SK-N-DZ (cell line): ENCODE results near the gene AP1S3.

Experiments
- DNase-seq: peaks from one replicate; pipeline ENCODE4 v3.0.0-alpha.2; 2015; ENCODE audit warnings: low spot score

Gene AP1S3

GRCh38 chr2:223724861-223725260 lies 112.5 kb downstream of the AP1S3 start:
- no peak for DNase-seq

DNA sequence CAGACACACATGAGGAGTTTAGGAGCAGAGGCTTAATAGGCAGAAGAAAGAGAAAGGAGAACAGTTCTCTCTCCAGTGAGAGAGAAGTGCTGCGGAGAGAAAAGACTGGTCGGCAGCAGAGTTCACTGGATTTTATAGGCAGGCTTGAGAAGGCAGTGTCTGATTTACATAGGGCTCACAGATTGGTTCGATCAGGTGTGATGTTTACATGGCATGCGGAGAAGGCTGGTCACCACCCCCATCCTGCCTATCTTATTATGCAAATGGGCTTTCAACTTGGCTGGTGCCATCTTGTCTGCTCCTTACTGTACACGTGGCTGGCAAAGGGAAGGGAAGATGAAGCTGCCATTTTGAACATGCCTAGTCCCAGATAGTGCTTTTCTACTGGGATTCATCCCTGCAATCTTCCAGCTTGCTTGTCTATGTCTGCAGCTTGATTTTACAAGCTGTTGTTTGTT lies 113.4 kb downstream of the AP1S3 start:
- peak; percentile 64 for DNase-seq

DNA sequence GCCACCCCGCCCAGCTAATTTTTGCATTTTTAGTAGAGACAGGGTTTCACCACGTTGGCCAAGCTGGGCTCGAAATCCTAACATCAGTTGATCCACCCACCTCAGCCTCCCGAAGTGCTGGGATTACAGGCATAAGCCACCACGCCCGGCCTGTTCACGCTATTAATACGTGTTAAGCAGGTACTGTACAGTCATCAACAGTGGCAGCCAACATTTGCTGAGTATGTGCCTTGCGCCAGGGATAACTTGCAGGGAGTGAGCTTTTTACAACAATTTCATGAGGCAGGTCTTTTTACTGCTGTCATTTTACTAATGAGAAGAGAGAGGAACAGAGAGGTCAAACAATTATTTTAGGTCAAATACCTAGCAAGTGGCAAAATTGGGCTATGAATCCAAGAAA lies 115.2 kb downstream of the AP1S3 start:
- DNase-seq: no peak

DNA sequence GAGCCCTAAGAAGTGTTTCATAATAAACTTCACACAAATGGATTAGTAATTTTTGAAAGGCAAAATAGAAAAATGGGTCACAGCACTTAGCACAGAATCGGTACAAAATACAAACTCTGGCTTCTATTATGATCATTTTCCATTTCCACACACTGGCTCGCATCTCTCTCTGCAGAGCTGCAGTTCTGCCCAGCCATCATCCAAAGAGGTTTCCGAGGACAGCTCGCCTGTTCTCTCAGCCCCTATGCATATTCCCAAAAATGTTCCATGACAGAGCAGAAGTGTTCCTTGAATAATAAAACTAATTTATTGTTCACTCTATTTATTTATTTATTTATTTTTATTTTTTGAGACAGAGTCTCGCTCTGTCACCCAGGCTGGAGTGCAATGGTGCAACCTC lies 115.6 kb downstream of the AP1S3 start:
- DNase-seq: no peak

DNA sequence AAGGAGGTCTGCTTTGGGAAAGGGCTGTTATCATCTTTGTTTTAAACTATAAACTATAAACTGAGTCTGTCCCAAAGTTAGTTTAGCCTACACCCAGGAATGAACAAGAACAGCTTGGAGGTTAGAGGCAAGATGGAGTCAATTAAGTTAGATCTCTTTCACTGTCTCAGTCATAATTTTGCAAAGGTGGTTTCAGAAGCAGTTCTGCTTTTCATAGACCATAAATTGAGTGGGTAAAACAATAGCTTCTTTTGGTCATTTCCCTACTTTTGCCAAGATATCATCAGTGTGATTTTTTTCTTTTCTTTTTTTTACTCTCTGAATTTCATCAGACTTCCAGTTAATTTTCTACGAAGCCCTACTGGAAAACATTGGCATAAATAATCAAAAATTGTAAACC lies 117.0 kb downstream of the AP1S3 start:
- no peak for DNase-seq

GRCh38 chr2:223712642-223713041 lies 124.7 kb downstream of the AP1S3 start:
- no peak for DNase-seq

GRCh38 chr2:223711596-223712326 lies 125.6 kb downstream of the AP1S3 start:
- DNase-seq: no peak
